Neuronal stem cell (in vitro differentiated cells): ENCODE measurements around the gene DDAH1.

Experiments
- DNase-seq: peaks from one replicate; pipeline ENCODE4 v3.0.0-alpha.2; 2013; ENCODE audit warnings: low spot score
- H2AFZ ChIP-seq: one replicate; pipeline ENCODE4 v1.6.1; 2013; ENCODE audit warnings: mild to moderate bottlenecking, low read length, inconsistent platforms
- H2AK5ac ChIP-seq: 2 replicates; pipeline ENCODE4 v1.6.1; 2013; ENCODE audit warnings: low read depth, mild to moderate bottlenecking, inconsistent platforms, low read length, moderate library complexity, mixed read lengths
- H2BK120ac ChIP-seq: 2 replicates; pipeline ENCODE4 v1.6.1; 2013; ENCODE audit warnings: low read depth, mild to moderate bottlenecking, inconsistent platforms, low read length, moderate library complexity, mixed read lengths
- H2BK12ac ChIP-seq: one replicate; pipeline ENCODE4 v1.6.1; 2013; ENCODE audit warnings: low read length, inconsistent platforms
- H2BK15ac ChIP-seq: 2 replicates; pipeline ENCODE4 v1.6.1; 2013; ENCODE audit warnings: mild to moderate bottlenecking, low read length, inconsistent platforms, mixed read lengths
- H2BK5ac ChIP-seq: one replicate; pipeline ENCODE4 v1.6.1; 2013; ENCODE audit warnings: inconsistent platforms, mild to moderate bottlenecking, low read length, moderate library complexity
- H3K14ac ChIP-seq: one replicate; pipeline ENCODE4 v1.6.1; 2013; ENCODE audit warnings: low read length, inconsistent platforms
- H3K18ac ChIP-seq: 2 replicates; pipeline ENCODE4 v1.6.1; 2013; ENCODE audit warnings: low read length, inconsistent platforms
- H3K23ac ChIP-seq: 2 replicates; pipeline ENCODE4 v1.6.1; 2013; ENCODE audit warnings: low read depth, mild to moderate bottlenecking, mixed read lengths, low read length, inconsistent platforms; ENCODE audit not compliant: poor library complexity
- H3K27ac ChIP-seq: replicated peaks from 3 replicates; pipeline ENCODE4 v1.5.1; 2013; ENCODE audit warnings: low read length, inconsistent platforms
- H3K27me3 ChIP-seq, 3 experiments: 2 replicates each; pipeline ENCODE4 v1.6.1; 2013; ENCODE audit warnings: low read length in 3 of 3, mild to moderate bottlenecking in 2 of 3, inconsistent platforms in 1 of 3, low read depth in 1 of 3, mixed read lengths in 1 of 3, moderate library complexity in 1 of 3; ENCODE audit not compliant: control insufficient read depth in 3 of 3, insufficient read depth in 3 of 3
- H3K36me3 ChIP-seq, 2 donors: replicated peaks in 1 of 2; 2 replicates each; pipeline ENCODE4 v1.6.1; 2013; ENCODE audit warnings: low read length in 2 of 2; ENCODE audit not compliant: control insufficient read depth in 2 of 2, insufficient read depth in 2 of 2
- H3K4ac ChIP-seq: 2 replicates; pipeline ENCODE4 v1.6.1; 2013; ENCODE audit warnings: inconsistent platforms, mild to moderate bottlenecking, low read length, moderate library complexity
- H3K4me1 ChIP-seq, 2 donors: 1 replicate in 1 of 2; 2 replicates in 1 of 2; pipeline ENCODE4 v1.6.1; 2013; ENCODE audit warnings: low read length in 2 of 2, low read depth in 1 of 2; ENCODE audit not compliant: control insufficient read depth in 2 of 2, insufficient read depth in 1 of 2
- H3K4me2 ChIP-seq: one replicate; pipeline ENCODE4 v1.6.1; 2013; ENCODE audit warnings: mild to moderate bottlenecking, low read length, inconsistent platforms; ENCODE audit not compliant: insufficient read depth, poor library complexity, severe bottlenecking
- H3K4me3 ChIP-seq, 2 donors: 2 replicates each; pipeline ENCODE4 v1.5.1; 2013; ENCODE audit warnings: low read length in 2 of 2, mild to moderate bottlenecking in 2 of 2, inconsistent platforms in 1 of 2, moderate library complexity in 1 of 2
- H3K79me1 ChIP-seq: one replicate; pipeline ENCODE4 v1.6.1; 2013; ENCODE audit warnings: low read depth, mild to moderate bottlenecking, inconsistent platforms, low read length, moderate library complexity
- H3K9ac ChIP-seq: one replicate; pipeline ENCODE4 v1.6.1; 2013; ENCODE audit warnings: mild to moderate bottlenecking, low read depth, low read length, inconsistent platforms; ENCODE audit not compliant: poor library complexity
- H3K9me3 ChIP-seq, 2 donors: replicated peaks in 1 of 2; 2 replicates each; pipeline versions ENCODE3 to v1.6.1; 2013; ENCODE audit warnings: low read length in 2 of 2, mild to moderate bottlenecking in 2 of 2, inconsistent platforms in 1 of 2, low read depth in 1 of 2, mixed read lengths in 1 of 2, moderate library complexity in 1 of 2; ENCODE audit not compliant: control insufficient read depth in 2 of 2, insufficient read depth in 1 of 2
- H4K8ac ChIP-seq: one replicate; pipeline ENCODE4 v1.6.1; 2013; ENCODE audit warnings: low read depth, mild to moderate bottlenecking, inconsistent platforms, low read length, moderate library complexity
- H4K91ac ChIP-seq: one replicate; pipeline ENCODE4 v1.6.1; 2013; ENCODE audit warnings: low read length, low read depth, mild to moderate bottlenecking, inconsistent platforms; ENCODE audit not compliant: poor library complexity
- WGBS, 2 donors: extraction: QIAGEN DNeasy Blood & Tissue Kit; methylation state at CpG; one replicate each; pipeline ENCODE4 v1.1.7; 2013; ENCODE audit warnings: missing lambda C conversion rate in 2 of 2, mixed read lengths in 1 of 2; ENCODE audit not compliant: insufficient read length in 2 of 2, insufficient replicate concordance in 1 of 2; ENCODE audit errors: extremely low coverage in 2 of 2; 5-methylcytosine and 5-hydroxymethylcytosine counted together

The DDAH1 gene

GRCh38 chr1:85379203-85380136 is 85.5 kb downstream of the DDAH1 start:
- Histone ChIP-seq H3K36me3 (no peaks in the 10 kb centered on the region), H2AFZ (no peak overlapping the region), H3K9ac (no peak overlapping the region), H3K27me3 (no peaks in the 10 kb centered on the region), H3K9me3 (peaks cover 3 to 21% of the 10 kb centered on the region in 2 donors), H2BK5ac (no peak overlapping the region), H3K4me2 (no peak overlapping the region), H3K27ac (no peak overlapping the region), H2AK5ac (no peak overlapping the region), H2BK15ac (no peak overlapping the region), H3K4me3 (no peak overlapping the region), H3K4ac (no peak overlapping the region), H3K14ac (no peak overlapping the region), H2BK120ac (no peak overlapping the region), H4K91ac (no peak overlapping the region), H4K8ac (no peak overlapping the region), H3K18ac (no peak overlapping the region), H3K4me1 (peaks cover 2 to 14% of the 10 kb centered on the region in 2 donors), H3K79me1 (no peaks in the 10 kb centered on the region), H3K23ac (no peak overlapping the region), H2BK12ac (no peak overlapping the region)
- WGBS, 2 donors: no CpG with 5 or more reads among the region's 4 CpGs
- no peak for DNase-seq

GRCh38 chr1:85378534-85378933 is 86.4 kb downstream of the DDAH1 start:
- Histone ChIP-seq H2BK5ac (no peak overlapping the region), H3K79me1 (no peaks in the 10 kb centered on the region), H3K4me3 (no peak overlapping the region), H4K8ac (no peak overlapping the region), H2BK12ac (no peak overlapping the region), H4K91ac (no peak overlapping the region), H2BK120ac (no peak overlapping the region), H3K4me2 (no peak overlapping the region), H2AFZ (no peak overlapping the region), H3K36me3 (no peaks in the 10 kb centered on the region), H3K27ac (no peak overlapping the region), H3K14ac (no peak overlapping the region), H3K4me1 (peaks cover 2 to 11% of the 10 kb centered on the region in 2 donors), H2BK15ac (no peak overlapping the region), H2AK5ac (no peak overlapping the region), H3K4ac (no peak overlapping the region), H3K23ac (no peak overlapping the region), H3K9ac (no peak overlapping the region), H3K9me3 (peaks cover 3 to 19% of the 10 kb centered on the region in 2 donors), H3K27me3 (no peaks in the 10 kb centered on the region), H3K18ac (no peak overlapping the region)
- WGBS, 2 donors: no CpG with 5 or more reads among the region's 2 CpGs
- DNase-seq: no peak

GRCh38 chr1:85376356-85376755 is 88.6 kb downstream of the DDAH1 start:
- Histone ChIP-seq H3K9me3 (no peaks in the 10 kb centered on the region), H2BK15ac (no peak overlapping the region), H3K23ac (no peak overlapping the region), H3K9ac (no peak overlapping the region), H3K27me3 (no peaks in the 10 kb centered on the region), H2BK12ac (no peak overlapping the region), H3K4ac (no peak overlapping the region), H3K18ac (no peak overlapping the region), H3K14ac (no peak overlapping the region), H4K8ac (no peak overlapping the region), H3K4me2 (no peak overlapping the region), H2AK5ac (no peak overlapping the region), H3K4me3 (no peak overlapping the region), H2BK5ac (no peak overlapping the region), H3K4me1 (peaks cover 2 to 14% of the 10 kb centered on the region in 2 donors), H3K79me1 (no peaks in the 10 kb centered on the region), H2BK120ac (no peak overlapping the region), H4K91ac (no peak overlapping the region), H2AFZ (no peak overlapping the region), H3K27ac (no peak overlapping the region), H3K36me3 (no peaks in the 10 kb centered on the region)
- DNase-seq: no peak
- WGBS, 2 donors: no CpG with 5 or more reads among the region's 1 CpG

- Histone ChIP-seq H3K14ac (no peak overlapping the region), H2BK12ac (no peak overlapping the region), H3K9me3 (no peaks in the 10 kb centered on the region), H2BK120ac (no peak overlapping the region), H2BK15ac (no peak overlapping the region), H3K36me3 (no peaks in the 10 kb centered on the region), H3K79me1 (no peaks in the 10 kb centered on the region), H4K91ac (no peak overlapping the region), H2AFZ (no peak overlapping the region), H3K27me3 (no peaks in the 10 kb centered on the region), H3K27ac (no peak overlapping the region), H4K8ac (no peak overlapping the region), H3K4me2 (no peak overlapping the region), H2AK5ac (no peak overlapping the region), H3K18ac (no peak overlapping the region), H3K4me3 (no peak overlapping the region), H2BK5ac (no peak overlapping the region), H3K4ac (no peak overlapping the region), H3K23ac (no peak overlapping the region), H3K9ac (no peak overlapping the region), H3K4me1 (peaks cover 2 to 14% of the 10 kb centered on the region in 2 donors)
- no peak for DNase-seq
- WGBS, 2 donors: no CpG with 5 or more reads among the region's 2 CpGs
Observed at GRCh38 chr1:85375493-85375892, 89.5 kb downstream of the DDAH1 start.
